Right hindlimb (tissue), 1 donor: ENCODE data around the gene PLPP1.

ENCODE experiments used
- DNase-seq: peaks from one replicate; pipeline ENCODE4 v3.0.0-alpha.2; 2018

PLPP1 gene

DNA sequence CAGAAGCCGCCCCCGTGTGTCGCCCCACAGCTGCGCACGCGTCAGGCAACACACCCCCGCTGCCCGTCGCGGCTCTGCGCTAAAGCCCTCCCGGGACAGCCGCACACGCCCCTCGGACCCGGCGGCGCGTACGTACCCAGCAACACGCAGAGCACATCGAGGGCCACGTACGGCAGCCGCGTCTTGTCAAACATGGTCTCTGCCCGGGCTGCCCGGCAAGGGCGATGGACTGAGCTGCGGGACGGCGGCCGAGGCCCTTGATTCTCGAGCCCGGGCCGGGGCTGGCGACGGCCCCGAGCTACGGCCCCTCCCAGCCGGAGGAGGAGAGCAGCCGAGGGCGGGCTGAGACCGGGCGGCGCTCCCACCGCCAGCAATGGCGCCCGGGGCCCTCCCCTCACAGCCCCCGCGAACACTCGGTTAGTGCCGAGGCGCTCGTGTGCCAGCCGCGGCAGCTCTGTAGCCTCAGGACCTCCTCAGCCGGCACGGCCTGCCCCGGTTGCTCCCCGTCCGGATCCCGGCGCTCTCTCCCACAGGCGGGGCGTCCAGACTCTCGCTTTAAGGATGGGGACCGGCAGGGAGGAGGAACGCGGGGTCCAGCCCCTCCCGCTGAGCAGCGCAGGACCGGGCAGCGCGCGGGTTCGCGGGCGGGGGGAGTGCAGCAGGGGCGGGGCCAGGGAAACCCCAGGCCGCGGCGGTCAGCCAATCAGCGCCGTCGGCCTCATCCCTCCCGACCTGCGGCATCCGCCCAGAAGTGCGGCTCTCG, at the start of gene PLPP1:
TSS of gene PLPP1 (minus strand) at position 529 of the 763 bp plus-strand sequence. CDS start at position 194, 335 bp downstream.
- peak; percentile 96 for DNase-seq

GRCh38 chr5:55583578-55583977, 48.8 kb upstream of the PLPP1 start:
- no peak for DNase-seq

GRCh38 chr5:55582256-55582655, 47.5 kb upstream of the PLPP1 start:
- DNase-seq, result no peak

DNA sequence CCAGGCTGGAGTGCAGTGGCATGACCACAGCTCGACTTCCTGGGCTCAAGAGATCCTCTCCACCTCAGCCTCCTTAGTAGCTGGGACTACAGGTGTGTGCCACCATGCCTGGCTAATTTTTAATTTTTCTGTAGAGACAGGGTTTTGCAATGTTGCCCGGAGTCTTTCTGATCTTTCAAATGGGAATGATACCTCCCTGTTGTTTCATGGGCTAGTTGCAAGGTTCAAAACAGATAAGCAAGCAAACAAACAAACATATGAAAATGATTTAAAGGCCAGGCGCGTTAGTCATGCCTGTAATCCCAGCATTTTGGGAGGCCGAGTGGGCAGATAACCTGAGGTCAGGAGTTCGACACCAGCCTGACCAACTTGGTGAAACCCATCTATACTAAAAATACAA, 45.3 kb upstream of the PLPP1 start:
- DNase-seq, result no peak

DNA sequence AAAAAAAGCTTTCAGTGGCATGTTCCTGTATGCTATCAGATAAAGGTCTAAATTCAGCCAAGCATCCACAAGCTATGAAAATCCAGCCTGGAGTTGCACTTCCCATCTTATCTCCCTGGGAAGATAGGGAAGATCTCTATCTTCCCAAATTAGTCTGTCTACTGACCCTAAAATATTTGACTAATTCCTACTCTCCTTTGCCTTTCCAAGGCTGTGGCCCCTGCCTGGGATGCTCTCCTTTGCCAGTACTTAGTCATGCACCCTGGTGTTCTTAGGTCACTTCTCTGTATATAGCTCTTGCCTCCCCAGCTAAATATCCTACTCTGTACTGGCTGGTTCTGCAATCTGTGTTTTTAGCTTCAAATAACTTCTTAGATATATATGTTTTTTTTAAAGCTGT, 44.0 kb upstream of the PLPP1 start:
- DNase-seq, result no peak

DNA sequence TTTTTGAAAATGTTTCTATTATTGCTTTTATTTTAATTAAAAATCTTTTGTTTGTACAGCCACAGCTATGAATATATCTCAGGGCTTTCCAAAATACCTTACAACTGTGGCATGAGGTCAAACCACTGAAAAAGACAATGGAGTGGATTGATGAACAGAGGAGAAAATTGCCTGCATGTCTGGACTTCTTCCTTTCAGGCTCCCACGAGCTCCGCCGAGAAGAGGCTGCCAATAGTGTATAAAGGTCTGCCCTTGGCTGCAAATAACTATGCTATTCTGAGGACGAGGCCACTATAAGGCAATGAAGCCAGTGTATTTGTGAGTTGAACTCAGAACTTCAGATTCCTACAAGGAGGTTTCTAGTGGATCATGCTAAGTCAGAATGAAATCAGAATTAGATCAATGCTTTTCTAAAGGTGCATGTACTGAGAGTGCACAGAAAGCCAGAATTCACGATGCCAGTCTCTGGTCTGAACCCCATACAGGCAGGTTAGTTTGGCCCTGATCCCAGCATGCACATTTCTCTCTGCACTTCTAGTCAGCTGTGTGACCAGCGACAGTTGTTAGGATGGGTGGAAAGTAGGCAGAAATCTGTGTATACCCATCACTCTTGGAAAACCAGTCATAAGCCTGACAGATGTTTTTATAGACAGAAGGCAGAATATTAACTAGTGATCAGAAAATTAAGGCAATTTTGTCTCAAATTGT, 42.7 kb upstream of the PLPP1 start:
- peak; percentile 63 for DNase-seq

DNA sequence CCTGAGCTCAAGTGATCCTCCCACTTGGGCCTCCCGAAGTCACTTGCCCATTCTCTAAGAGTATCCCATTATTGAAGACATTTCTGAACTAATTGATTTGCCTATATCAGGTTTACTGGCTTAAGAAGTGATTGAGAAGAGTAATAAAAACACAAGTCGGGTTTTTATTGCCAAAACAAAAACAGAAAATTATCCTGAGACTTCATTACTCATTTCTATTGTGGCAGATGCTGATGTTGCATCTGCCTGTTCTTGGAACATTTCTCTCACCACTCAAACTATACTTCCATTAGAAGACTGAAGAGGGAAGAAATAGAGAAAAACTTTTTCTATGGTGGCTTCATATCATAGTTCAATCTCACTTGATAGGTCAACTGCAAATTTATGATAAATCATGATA, 41.9 kb upstream of the PLPP1 start:
- DNase-seq, result no peak

- no peak for DNase-seq
Measured at GRCh38 chr5:55575815-55576583, 41.2 kb upstream of the PLPP1 start.

- no peak for DNase-seq
Measured at GRCh38 chr5:55572600-55572999, 37.8 kb upstream of the PLPP1 start.

DNA sequence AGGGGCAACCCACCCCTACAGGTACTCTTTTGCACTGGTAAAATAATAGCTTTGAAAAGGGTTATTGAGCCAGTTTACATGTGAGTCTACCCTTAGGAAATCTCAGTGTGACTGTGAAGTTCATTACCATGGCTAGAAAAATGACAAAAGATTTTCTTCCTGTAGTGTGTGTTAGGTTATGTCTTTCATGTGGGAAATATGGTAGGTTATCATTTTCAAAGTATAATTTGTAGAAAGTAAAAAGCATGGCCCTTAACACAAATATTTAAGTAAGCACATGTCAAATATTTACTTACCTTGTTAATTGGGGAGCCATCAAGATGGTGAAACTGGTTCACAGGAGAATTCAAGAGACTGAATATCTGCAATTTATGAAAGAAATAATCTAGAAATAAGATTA, 37.3 kb upstream of the PLPP1 start:
- DNase-seq, result no peak

- no peak for DNase-seq
Measured at GRCh38 chr5:55570570-55570969, 35.8 kb upstream of the PLPP1 start.

GRCh38 chr5:55570026-55570425, 35.3 kb upstream of the PLPP1 start:
- DNase-seq, result no peak

GRCh38 chr5:55569513-55569865, 34.7 kb upstream of the PLPP1 start:
- no peak for DNase-seq

GRCh38 chr5:55568654-55569512, 34.1 kb upstream of the PLPP1 start:
- DNase-seq, result peak; percentile 45

GRCh38 chr5:55564721-55565120, 30.0 kb upstream of the PLPP1 start:
- DNase-seq, result no peak

- no peak for DNase-seq
Measured at GRCh38 chr5:55558484-55558883, 23.7 kb upstream of the PLPP1 start.

GRCh38 chr5:55557123-55557522, 22.4 kb upstream of the PLPP1 start:
- DNase-seq, result no peak

GRCh38 chr5:55554585-55555202, 19.9 kb upstream of the PLPP1 start:
- no peak for DNase-seq

- DNase-seq, result no peak
Measured at GRCh38 chr5:55551904-55552303, 17.1 kb upstream of the PLPP1 start.

DNA sequence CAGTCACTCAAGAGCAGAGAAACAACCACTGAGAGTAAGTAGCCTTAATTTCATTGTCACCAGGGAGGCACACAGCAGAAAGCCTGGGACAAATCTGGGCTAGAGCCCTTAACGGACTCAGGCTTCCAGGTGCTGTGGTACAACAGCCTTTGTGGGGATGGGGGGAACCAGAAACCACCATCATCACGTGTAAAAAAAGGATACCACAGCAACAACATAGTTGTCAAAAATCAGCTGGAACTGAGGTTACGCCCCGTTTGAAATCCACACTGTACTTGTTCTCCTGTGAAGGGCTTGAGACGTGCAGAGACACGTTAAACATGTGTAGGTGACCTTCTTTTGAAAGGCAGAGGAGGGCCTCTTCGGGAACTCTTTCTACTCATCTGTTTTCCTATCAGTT, 16.6 kb upstream of the PLPP1 start:
- DNase-seq, result no peak

GRCh38 chr5:55547781-55548180, 13.0 kb upstream of the PLPP1 start:
- DNase-seq, result no peak

DNA sequence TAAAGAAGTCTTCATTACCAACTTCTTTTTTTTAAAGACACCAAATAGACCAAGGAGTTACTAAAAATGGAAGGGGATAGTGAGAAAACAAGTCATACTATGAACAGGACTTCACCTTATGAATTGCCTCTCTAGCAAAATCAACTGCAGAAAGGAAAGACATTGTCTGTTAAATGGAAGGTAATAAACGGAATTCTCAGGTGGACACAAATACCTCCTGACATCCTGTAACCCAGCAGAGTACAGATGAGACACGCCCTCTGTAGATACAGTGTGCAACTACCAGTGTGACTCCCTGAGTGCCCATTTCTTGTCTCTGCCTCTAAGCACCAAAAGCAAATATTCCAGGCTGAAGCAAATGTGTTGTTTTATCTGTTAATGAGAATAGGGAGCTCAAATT, 12.2 kb upstream of the PLPP1 start:
- no peak for DNase-seq
